MCF 10A (cell line): ENCODE measurements around the gene TTYH1. TPM values are rescaled to one million over a fixed set of nuclear protein-coding genes. Genes with fewer than 3 reads are reported as not detected.
"Not testable (repeated sequence)": the region's sequence is repeated elsewhere in the genome, so short reads cannot be mapped to it uniquely, and the experiment has no call there.

ENCODE experiments used
- BruUV-seq: library from RNA; stranded (reverse); fragments of 400-500 nt; replicated peaks from 2 replicates; lab custom pipeline; 2021; lab: Mats Ljungman, UMichigan
- CTCF ChIA-PET: fragments of 300-600 bp; sonication (Branson Sonifier 250); formaldehyde crosslinking; extraction: SDS; loops from one replicate; lab custom pipeline; 2021; ENCODE audit warnings: antibody characterized with exemption, inconsistent platforms; lab: Yijun Ruan, JAX
- POLR2A ChIA-PET: fragments of 300-600, 350-650 bp; sonication (Branson Sonifier 250); formaldehyde crosslinking; extraction: SDS; loops from one replicate; lab custom pipeline; 2020; ENCODE audit warnings: antibody characterized with exemption, inconsistent platforms; lab: Yijun Ruan, JAX
- DNase-seq: peaks from one replicate; pipeline ENCODE4 v3.0.0-alpha.2; 2018; ENCODE audit not compliant: unreplicated experiment
- H3K27ac Mint-ChIP-seq: one replicate; pipeline ENCODE4 v1.8.0; 2022; ENCODE audit warnings: mild to moderate bottlenecking, low read depth, mixed read lengths; ENCODE audit not compliant: unreplicated experiment
- H3K27me3 Mint-ChIP-seq: one replicate; pipeline ENCODE4 v1.8.0; 2022; ENCODE audit warnings: mixed read lengths; ENCODE audit not compliant: insufficient read depth, unreplicated experiment
- H3K36me3 Mint-ChIP-seq: one replicate; pipeline ENCODE4 v1.8.0; 2022; ENCODE audit warnings: mild to moderate bottlenecking, moderate library complexity, mixed read lengths; ENCODE audit not compliant: insufficient read depth, unreplicated experiment
- H3K4me1 Mint-ChIP-seq: one replicate; pipeline ENCODE4 v1.8.0; 2022; ENCODE audit warnings: mixed read lengths; ENCODE audit not compliant: insufficient read depth, unreplicated experiment
- H3K4me3 Mint-ChIP-seq: one replicate; pipeline ENCODE4 v1.8.0; 2022; ENCODE audit warnings: mild to moderate bottlenecking, moderate library complexity, mixed read lengths; ENCODE audit not compliant: unreplicated experiment
- H3K9me3 Mint-ChIP-seq: one replicate; pipeline ENCODE4 v1.8.0; 2022; ENCODE audit warnings: mixed read lengths; ENCODE audit not compliant: unreplicated experiment
- intact Hi-C: fragments of 100-400 bp; cut with micrococcal nuclease; formaldehyde crosslinking; loops from 2 replicates; pipeline ENCODE4 v1.14.1; 2022
- total RNA-seq: library from RNA; stranded (reverse); gene quantifications from 2 replicates; pipeline ENCODE4 v1.2.3, GENCODE V29; 2022
- TF ChIP-seq, protein P1 (sequence below): fragments of 200-600 bp; IDR thresholded peaks from one replicate; pipeline ENCODE4 v1.8.0; 2022; ENCODE audit warnings: antibody characterized with exemption, mild to moderate bottlenecking; ENCODE audit not compliant: unreplicated experiment

TTYH1 gene
- total RNA-seq, 1 experiment from 2014 or later, result not detected

- Mint-ChIP-seq H3K9me3 (no peaks in the 10 kb centered on the region), H3K27me3 (no peaks in the 10 kb centered on the region), H3K36me3 (peaks cover 66% of the 10 kb centered on the region), H3K4me3 (no peak overlapping the region), H3K4me1 (peaks cover 6% of the 10 kb centered on the region), H3K27ac (no peak overlapping the region)
- CTCF ChIA-PET, result interaction anchor here (1.5 kb wide), 1 partner anchor 53 kb away, joined by 6 read pairs; no protein-coding TSS in a partner anchor
- DNase-seq, result no peak
- POLR2A ChIA-PET, result no interaction called here
- intact Hi-C loops, result no loop called here
- BruUV-seq, result no TSS peak
- TF ChIP-seq, protein P1, sequence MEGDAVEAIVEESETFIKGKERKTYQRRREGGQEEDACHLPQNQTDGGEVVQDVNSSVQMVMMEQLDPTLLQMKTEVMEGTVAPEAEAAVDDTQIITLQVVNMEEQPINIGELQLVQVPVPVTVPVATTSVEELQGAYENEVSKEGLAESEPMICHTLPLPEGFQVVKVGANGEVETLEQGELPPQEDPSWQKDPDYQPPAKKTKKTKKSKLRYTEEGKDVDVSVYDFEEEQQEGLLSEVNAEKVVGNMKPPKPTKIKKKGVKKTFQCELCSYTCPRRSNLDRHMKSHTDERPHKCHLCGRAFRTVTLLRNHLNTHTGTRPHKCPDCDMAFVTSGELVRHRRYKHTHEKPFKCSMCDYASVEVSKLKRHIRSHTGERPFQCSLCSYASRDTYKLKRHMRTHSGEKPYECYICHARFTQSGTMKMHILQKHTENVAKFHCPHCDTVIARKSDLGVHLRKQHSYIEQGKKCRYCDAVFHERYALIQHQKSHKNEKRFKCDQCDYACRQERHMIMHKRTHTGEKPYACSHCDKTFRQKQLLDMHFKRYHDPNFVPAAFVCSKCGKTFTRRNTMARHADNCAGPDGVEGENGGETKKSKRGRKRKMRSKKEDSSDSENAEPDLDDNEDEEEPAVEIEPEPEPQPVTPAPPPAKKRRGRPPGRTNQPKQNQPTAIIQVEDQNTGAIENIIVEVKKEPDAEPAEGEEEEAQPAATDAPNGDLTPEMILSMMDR, result no peak
Measured at GRCh38 chr19:54444737-54445136, 29.5 kb downstream of the TTYH1 start.

DNA sequence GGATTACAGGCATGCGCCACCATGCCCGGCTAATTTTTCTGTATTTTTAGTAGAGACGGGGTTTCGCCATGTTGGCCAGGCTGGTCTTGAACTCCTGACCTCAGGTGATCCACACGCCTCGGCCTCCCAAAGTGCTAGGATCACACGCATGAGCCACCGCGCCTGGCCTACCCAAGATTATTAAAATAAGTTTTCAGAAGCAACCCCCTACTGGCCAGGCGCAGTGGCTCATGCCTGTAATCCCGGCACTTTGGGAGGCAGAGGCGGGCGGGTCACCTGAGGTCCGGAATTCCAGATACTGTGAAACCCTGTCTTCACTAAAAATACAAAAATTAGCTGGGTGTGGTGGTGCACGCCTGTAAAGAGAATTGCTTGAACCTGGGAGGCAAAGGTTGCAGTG, 31.1 kb downstream of the TTYH1 start:
- H3K4me1 Mint-ChIP-seq, result peaks cover 21% of the 10 kb centered on the region
- peaks cover 70% of the 10 kb centered on the region for H3K36me3 Mint-ChIP-seq

GRCh38 chr19:54448040-54448773, 32.9 kb downstream of the TTYH1 start:
- peak overlapping the region; percentile 97 for H3K4me3 Mint-ChIP-seq
- TF ChIP-seq, protein P1, result no peak
- BruUV-seq, result TSS peak; percentile 66
- peaks cover 26% of the 10 kb centered on the region for H3K4me1 Mint-ChIP-seq
- no peaks in the 10 kb centered on the region for H3K27me3 Mint-ChIP-seq
- peak; percentile 47 for DNase-seq
- H3K36me3 Mint-ChIP-seq, result peaks cover 65% of the 10 kb centered on the region
- CTCF ChIA-PET, result interaction anchor here (0.6 to 2.6 kb wide), 8 partner anchors 9 to 225 kb away, joined by 3 to 14 read pairs (median 3); partner anchors contain the start of gene LENG9
- POLR2A ChIA-PET, result interaction anchor here (0.6 to 5.2 kb wide), 35 partner anchors 9 to 1195 kb away, joined by 3 to 157 read pairs (median 4); partner anchors contain the start of genes CDC42EP5, CNOT3, LENG1 and LENG9
- peak overlapping the region; percentile 99 for H3K27ac Mint-ChIP-seq
- intact Hi-C loops, result no loop called here
- no peaks in the 10 kb centered on the region for H3K9me3 Mint-ChIP-seq

More for the DNA sequence above, 31.1 kb downstream of the TTYH1 start:
- DNase-seq, POLR2A ChIA-PET, H3K9me3 Mint-ChIP-seq, BruUV-seq, H3K4me3 Mint-ChIP-seq, H3K27me3 Mint-ChIP-seq, intact Hi-C loops: not testable (repeated sequence)
- CTCF ChIA-PET, result interaction anchor here (0.6 to 1.5 kb wide), 3 partner anchors 16 to 1186 kb away, joined by 3 to 6 read pairs (median 3); no protein-coding TSS in a partner anchor
- peak overlapping the region; percentile 31 for H3K27ac Mint-ChIP-seq

GRCh38 chr19:54448774-54449700, 33.8 kb downstream of the TTYH1 start, which contains the start of gene LENG8:
TSS of gene LENG8 (plus strand) at chr19:54449199. CDS start at chr19:54451345, 2,146 bp downstream.
- TSS peak; percentile 36 for BruUV-seq
- ChIA-PET CTCF (interaction anchor here (0.6 to 2.6 kb wide), 8 partner anchors 10 to 224 kb away, joined by 3 to 14 read pairs (median 3); partner anchors contain the start of gene LENG9), POLR2A (interaction anchor here (0.6 to 5.2 kb wide), 32 partner anchors 10 to 1194 kb away, joined by 3 to 157 read pairs (median 4); partner anchors contain the start of genes CDC42EP5, CNOT3, LENG1 and LENG9)
- DNase-seq, result peak; percentile 97
- no peaks in the 10 kb centered on the region for H3K27me3 Mint-ChIP-seq
- H3K27ac Mint-ChIP-seq, result peak within 1 kb of the TSS; percentile 99
- H3K36me3 Mint-ChIP-seq, result peaks cover 65% of the 10 kb centered on the region
- H3K4me3 Mint-ChIP-seq, result peak within 1 kb of the TSS; percentile 97
- intact Hi-C loops, result loop anchor here (1.0 kb wide), 1 partner anchor 14 kb away; the partner anchor contains the start of gene LENG9
- TF ChIP-seq, protein P1, result no peak
- no peaks in the 10 kb centered on the region for H3K9me3 Mint-ChIP-seq
- H3K4me1 Mint-ChIP-seq, result peaks cover 28% of the 10 kb centered on the region
